Calu3 (cell line): ENCODE measurements around the gene SLC2A6. TPM values are rescaled to one million over a fixed set of nuclear protein-coding genes. Genes with fewer than 3 reads are reported as not detected.

Experiments used
- BruUV-seq: library from RNA; stranded (reverse); fragments of 400-500 nt; replicated peaks from 2 replicates; lab custom pipeline; 2021; lab: Mats Ljungman, UMichigan
- CTCF ChIA-PET: fragments of 300-600 bp; sonication (Branson Sonifier 250); formaldehyde crosslinking; loops from one replicate; lab custom pipeline; 2022; ENCODE audit warnings: antibody characterized with exemption; lab: Charles Lee
- DNase-seq: peaks from one replicate; pipeline ENCODE4 v3.0.0; 2022
- H3K27ac Mint-ChIP-seq: one replicate; pipeline ENCODE4 v1.8.0; 2022; ENCODE audit warnings: mixed read lengths; ENCODE audit not compliant: unreplicated experiment
- H3K27me3 Mint-ChIP-seq: one replicate; pipeline ENCODE4 v1.8.0; 2022; ENCODE audit warnings: mixed read lengths; ENCODE audit not compliant: unreplicated experiment
- H3K36me3 Mint-ChIP-seq: one replicate; pipeline ENCODE4 v1.8.0; 2022; ENCODE audit warnings: mild to moderate bottlenecking, moderate library complexity, mixed read lengths; ENCODE audit not compliant: insufficient read depth, unreplicated experiment
- H3K4me1 Mint-ChIP-seq: one replicate; pipeline ENCODE4 v1.8.0; 2022; ENCODE audit warnings: mild to moderate bottlenecking, low read depth, mixed read lengths; ENCODE audit not compliant: unreplicated experiment
- H3K4me3 Mint-ChIP-seq: one replicate; pipeline ENCODE4 v1.8.0; 2022; ENCODE audit warnings: mild to moderate bottlenecking, low read depth, moderate library complexity, mixed read lengths; ENCODE audit not compliant: unreplicated experiment
- H3K9me3 Mint-ChIP-seq: one replicate; pipeline ENCODE4 v1.8.0; 2022; ENCODE audit warnings: low read depth, mixed read lengths; ENCODE audit not compliant: unreplicated experiment
- intact Hi-C: fragments of 100-400 bp; cut with micrococcal nuclease; formaldehyde crosslinking; loops from one replicate; pipeline ENCODE4 v1.10.0; 2022; ENCODE audit not compliant: unreplicated experiment
- total RNA-seq: library from RNA; stranded (reverse); gene quantifications from 2 replicates; pipeline ENCODE4 v1.2.3, GENCODE V29; 2022
- TF ChIP-seq, protein P1 (sequence below): fragments of 200-600 bp; IDR thresholded peaks from one replicate; pipeline ENCODE4 v1.8.0; 2022; ENCODE audit warnings: antibody characterized with exemption; ENCODE audit not compliant: unreplicated experiment

SLC2A6 gene
- total RNA-seq, 1 experiment from 2014 or later = 11.6 TPM

DNA sequence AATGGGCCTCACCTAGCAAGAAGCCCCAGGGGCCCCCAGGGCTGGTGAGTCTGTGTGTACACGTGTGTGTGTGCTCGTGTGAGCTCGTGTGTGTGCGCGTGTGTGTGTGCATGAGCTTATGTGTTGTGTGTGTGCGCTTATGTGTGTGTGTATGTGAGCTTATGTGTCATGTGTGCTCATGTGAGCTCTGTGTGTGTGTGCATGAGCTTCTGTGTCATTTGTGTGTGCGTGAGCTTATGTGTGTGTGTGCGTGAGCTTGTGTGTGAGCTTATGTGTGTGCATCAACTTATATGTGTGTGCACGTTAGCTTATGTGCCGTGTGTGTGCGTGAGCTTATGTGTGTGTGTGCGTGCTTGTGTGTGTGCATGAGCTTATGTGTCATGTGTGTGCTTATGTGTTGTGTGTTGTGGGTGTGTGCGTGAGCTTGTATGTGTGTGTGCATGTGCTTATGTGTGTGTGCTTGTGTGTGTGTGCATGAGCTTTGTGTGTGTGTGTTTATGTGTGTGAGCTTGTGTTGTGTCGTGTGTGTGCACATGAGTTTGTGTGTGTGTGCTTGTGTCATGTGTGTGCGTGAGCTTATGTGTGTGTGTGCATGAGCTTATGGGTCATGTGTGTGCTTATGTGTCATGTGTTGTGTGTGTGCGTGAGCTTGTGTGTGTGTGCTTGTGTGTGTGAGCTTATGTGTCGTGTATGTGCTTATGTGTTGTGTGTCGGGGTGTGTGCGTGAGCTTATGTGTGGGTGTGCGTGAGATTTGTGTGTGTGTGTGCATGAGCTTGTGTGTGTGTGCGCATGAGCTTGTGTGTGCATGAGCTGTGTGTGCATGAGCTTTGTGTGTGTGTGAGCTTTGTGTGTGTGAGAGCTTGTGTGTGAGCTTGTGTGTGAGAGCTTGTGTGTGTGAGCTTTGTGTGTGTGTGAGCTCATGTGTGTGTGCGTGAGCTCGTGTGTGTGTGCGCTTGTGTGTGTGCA lies 16.7 kb upstream of the SLC2A6 start:
- peaks cover 5% of the 10 kb centered on the region for H3K36me3 Mint-ChIP-seq
- H3K27ac Mint-ChIP-seq = no peak overlapping the region
- no TSS peak for BruUV-seq
- H3K9me3 Mint-ChIP-seq = no peaks in the 10 kb centered on the region
- H3K27me3 Mint-ChIP-seq = peaks cover 16% of the 10 kb centered on the region
- TF ChIP-seq, protein P1, sequence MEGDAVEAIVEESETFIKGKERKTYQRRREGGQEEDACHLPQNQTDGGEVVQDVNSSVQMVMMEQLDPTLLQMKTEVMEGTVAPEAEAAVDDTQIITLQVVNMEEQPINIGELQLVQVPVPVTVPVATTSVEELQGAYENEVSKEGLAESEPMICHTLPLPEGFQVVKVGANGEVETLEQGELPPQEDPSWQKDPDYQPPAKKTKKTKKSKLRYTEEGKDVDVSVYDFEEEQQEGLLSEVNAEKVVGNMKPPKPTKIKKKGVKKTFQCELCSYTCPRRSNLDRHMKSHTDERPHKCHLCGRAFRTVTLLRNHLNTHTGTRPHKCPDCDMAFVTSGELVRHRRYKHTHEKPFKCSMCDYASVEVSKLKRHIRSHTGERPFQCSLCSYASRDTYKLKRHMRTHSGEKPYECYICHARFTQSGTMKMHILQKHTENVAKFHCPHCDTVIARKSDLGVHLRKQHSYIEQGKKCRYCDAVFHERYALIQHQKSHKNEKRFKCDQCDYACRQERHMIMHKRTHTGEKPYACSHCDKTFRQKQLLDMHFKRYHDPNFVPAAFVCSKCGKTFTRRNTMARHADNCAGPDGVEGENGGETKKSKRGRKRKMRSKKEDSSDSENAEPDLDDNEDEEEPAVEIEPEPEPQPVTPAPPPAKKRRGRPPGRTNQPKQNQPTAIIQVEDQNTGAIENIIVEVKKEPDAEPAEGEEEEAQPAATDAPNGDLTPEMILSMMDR = no peak
- intact Hi-C loops = no loop called here
- no peak overlapping the region for H3K4me3 Mint-ChIP-seq
- H3K4me1 Mint-ChIP-seq = no peaks in the 10 kb centered on the region
- DNase-seq = no peak
- CTCF ChIA-PET = interaction anchor here (0.6 to 1.7 kb wide), 2 partner anchors 9 to 498 kb away, joined by 3 to 4 read pairs; no protein-coding TSS in a partner anchor

DNA sequence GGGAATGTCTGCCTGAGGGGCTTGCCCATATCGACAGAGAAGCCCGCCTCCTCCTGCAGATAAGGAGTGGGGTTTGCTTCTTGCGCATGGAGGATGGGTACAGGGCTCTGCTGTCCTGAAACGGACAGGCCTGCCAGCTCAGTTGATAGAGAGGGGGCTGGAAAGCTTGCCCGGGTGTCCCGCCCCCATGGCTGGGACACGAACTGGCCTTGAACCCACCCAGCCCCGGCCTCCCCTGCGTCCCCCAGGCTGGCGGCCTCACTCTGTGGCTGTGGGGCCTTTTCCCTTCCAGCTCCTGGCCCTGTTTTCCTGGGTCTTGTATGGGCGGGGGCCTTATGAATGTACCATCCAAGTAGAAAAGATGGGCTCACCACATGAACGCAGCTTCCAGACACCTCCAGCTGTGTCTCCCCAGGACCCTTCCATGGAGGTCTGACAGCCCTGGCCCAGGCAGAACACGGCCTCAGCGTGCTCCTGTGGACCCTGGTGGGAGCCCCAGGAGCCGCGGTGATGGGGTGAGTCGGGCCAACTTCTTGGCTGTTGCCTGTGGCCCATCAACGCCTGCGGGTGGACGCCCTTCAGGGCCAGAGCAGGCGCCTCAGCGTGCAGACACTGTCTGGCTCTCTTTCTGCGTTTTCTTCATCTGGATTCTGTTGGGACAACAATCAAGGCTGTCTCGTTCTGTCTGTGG lies 15.9 kb upstream of the SLC2A6 start:
- no TSS peak for BruUV-seq
- Mint-ChIP-seq H3K9me3 (no peaks in the 10 kb centered on the region), H3K4me3 (no peak overlapping the region), H3K27ac (no peak overlapping the region), H3K27me3 (peaks cover 23% of the 10 kb centered on the region), H3K36me3 (peaks cover 5% of the 10 kb centered on the region), H3K4me1 (no peaks in the 10 kb centered on the region)
- DNase-seq = no peak
- intact Hi-C loops = no loop called here
- CTCF ChIA-PET = interaction anchor here (1.7 kb wide), 1 partner anchor 8 kb away, joined by 4 read pairs; no protein-coding TSS in a partner anchor
- TF ChIP-seq, protein P1 = no peak

DNA sequence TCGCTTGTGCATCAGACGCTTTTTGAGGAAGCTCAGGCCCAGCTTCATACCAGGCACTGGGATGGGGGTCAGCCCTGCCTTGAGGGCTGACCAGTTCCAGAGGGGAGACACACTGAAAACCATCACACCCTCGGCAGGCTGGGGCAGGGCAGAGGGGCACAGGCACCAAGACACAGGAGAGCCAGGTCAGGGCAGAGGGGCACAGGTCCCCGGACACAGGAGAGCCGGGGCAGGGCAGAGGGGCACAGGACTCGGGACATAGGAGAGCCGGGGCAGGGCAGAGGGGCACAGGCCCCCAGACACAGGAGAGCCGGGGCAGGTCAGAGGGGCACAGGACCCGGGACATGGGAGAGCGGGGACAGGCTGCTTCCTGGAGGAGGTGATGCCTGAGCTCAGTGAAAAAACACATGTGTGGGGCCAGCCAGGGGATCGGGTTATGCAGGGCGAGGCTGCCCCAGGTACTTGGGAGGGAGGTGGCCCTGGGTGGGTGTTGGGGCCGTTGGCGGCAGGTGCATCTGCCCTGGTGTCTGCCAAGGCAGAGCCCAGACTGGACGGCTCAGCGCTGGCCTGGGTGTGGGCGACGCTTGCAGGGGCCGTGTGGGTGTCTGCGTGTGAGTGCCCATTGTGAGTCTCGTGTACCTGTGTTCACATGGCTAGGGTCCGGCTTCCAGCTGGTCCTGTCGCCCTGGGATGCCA lies 15.1 kb upstream of the SLC2A6 start:
- no peak overlapping the region for H3K4me3 Mint-ChIP-seq
- no TSS peak for BruUV-seq
- intact Hi-C loops = no loop called here
- H3K27me3 Mint-ChIP-seq = peaks cover 31% of the 10 kb centered on the region
- H3K9me3 Mint-ChIP-seq = no peaks in the 10 kb centered on the region
- H3K36me3 Mint-ChIP-seq = peaks cover 5% of the 10 kb centered on the region
- H3K4me1 Mint-ChIP-seq = no peaks in the 10 kb centered on the region
- H3K27ac Mint-ChIP-seq = no peak overlapping the region
- DNase-seq = no peak
- TF ChIP-seq, protein P1 = no peak
- CTCF ChIA-PET = no interaction called here

DNA sequence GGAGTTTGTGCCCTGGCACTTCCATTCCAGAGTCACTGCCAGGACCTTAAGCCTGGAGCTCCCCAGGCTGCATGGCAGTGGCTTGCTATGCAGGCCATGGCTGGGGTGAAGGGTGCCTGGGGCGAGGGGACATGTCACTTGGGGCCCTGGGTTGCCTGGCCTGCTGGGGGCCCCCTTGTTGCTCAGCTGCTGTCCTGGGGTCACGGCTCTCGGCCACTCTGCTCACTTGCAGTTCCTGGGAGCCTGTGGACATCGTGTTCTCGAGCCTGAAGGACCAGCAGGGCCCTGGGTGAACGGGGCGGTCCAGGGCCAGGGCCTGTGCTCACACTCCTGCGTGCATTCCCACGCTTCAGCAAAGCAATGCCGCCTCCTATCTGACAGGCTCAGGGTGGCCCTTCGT lies 14.5 kb upstream of the SLC2A6 start:
- no TSS peak for BruUV-seq
- no peak overlapping the region for H3K27ac Mint-ChIP-seq
- intact Hi-C loops = no loop called here
- CTCF ChIA-PET = no interaction called here
- TF ChIP-seq, protein P1 = no peak
- no peaks in the 10 kb centered on the region for H3K9me3 Mint-ChIP-seq
- peaks cover 5% of the 10 kb centered on the region for H3K36me3 Mint-ChIP-seq
- DNase-seq = no peak
- H3K4me3 Mint-ChIP-seq = no peak overlapping the region
- no peaks in the 10 kb centered on the region for H3K4me1 Mint-ChIP-seq
- peaks cover 30% of the 10 kb centered on the region for H3K27me3 Mint-ChIP-seq
